GM20431 (cell line): ENCODE measurements around the gene PTGIS.

Experiments used
- in situ Hi-C: fragments of 300-500 bp; cut with MseI, MboI; formaldehyde crosslinking; loops from one replicate; pipeline ENCODE4 v1.15.0; 2020; ENCODE audit warnings: low sequenced_read_pairs; ENCODE audit not compliant: unreplicated experiment

The PTGIS gene

GRCh38 chr20:49457444-49457843 lies 110.5 kb downstream of the PTGIS start:
- in situ Hi-C loops: no loop called here

- in situ Hi-C loops: no loop called here
These were observed 111.3 kb downstream of the PTGIS start for GRCh38 chr20:49456646-49457045.

- in situ Hi-C loops: no loop called here
These were observed 112.2 kb downstream of the PTGIS start for GRCh38 chr20:49455691-49456090.
